MM.1S (cell line): ENCODE data around the gene PRKAB2.

Experiments
- CTCF ChIP-seq: fragments of 300-600 bp; sonication (generic); IDR thresholded peaks from 2 replicates; pipeline ENCODE4 v1.5.1; 2016; ENCODE audit warnings: antibody characterized with exemption, low read length, mixed read lengths
- EZH2phosphoT487 ChIP-seq: fragments of 300-600 bp; sonication (generic); IDR thresholded peaks from 2 replicates; pipeline ENCODE4 v1.6.1; 2018; ENCODE audit warnings: antibody characterized with exemption, low read length

GRCh38 chr1:147172168-147173016 is at the start of gene PRKAB2:
- TF ChIP-seq CTCF (peak; percentile 96), EZH2phosphoT487 (no peak)
